Activated T-helper 2 cell treated with anti-CD3 and anti-CD28 coated beads, Interferon-gamma antibody, Interleukin-2, Interleukin-4, amounts not matched to agents 10 μg/mL and 5 μg/mL and 100 μg/mL, durations not matched to agents 14 hours and 24 hours and 36 hours (primary cell): ENCODE results near the gene PDZD4. TPM values are rescaled to one million over a fixed set of nuclear protein-coding genes. Genes with fewer than 3 reads are reported as not detected.

ENCODE experiments used
- DNase-seq: peaks from one replicate; pipeline ENCODE4 v3.0.0; 2021; ENCODE audit warnings: low spot score
- H3K27ac Mint-ChIP-seq: one replicate; pipeline ENCODE4 v1.8.0; 2021; ENCODE audit warnings: mixed read lengths
- H3K27me3 Mint-ChIP-seq: one replicate; pipeline ENCODE4 v1.8.0; 2021; ENCODE audit warnings: low read depth, mixed read lengths
- H3K36me3 Mint-ChIP-seq: one replicate; pipeline ENCODE4 v1.8.0; 2021; ENCODE audit warnings: low read depth, mixed read lengths
- H3K4me1 Mint-ChIP-seq: one replicate; pipeline ENCODE4 v1.8.0; 2021; ENCODE audit warnings: low read depth, mixed read lengths
- H3K4me3 Mint-ChIP-seq: one replicate; pipeline ENCODE4 v1.8.0; 2021; ENCODE audit warnings: low read depth, mild to moderate bottlenecking, moderate library complexity, mixed read lengths
- H3K9me3 Mint-ChIP-seq: one replicate; pipeline ENCODE4 v1.8.0; 2021; ENCODE audit warnings: mixed read lengths
- intact Hi-C: fragments of 100-400 bp; cut with micrococcal nuclease; formaldehyde crosslinking; loops from one replicate; pipeline ENCODE4 v1.15.1; 2023
- total RNA-seq: library from RNA; stranded (reverse); gene quantifications from 2 replicates; pipeline ENCODE4 v1.2.3, GENCODE V29; 2022

Gene PDZD4
- total RNA-seq, 1 donor from 2014 or later = 0.91 TPM

- Mint-ChIP-seq H3K27ac (no peak overlapping the region), H3K27me3 (peaks cover 8% of the 10 kb centered on the region), H3K36me3 (no peaks in the 10 kb centered on the region), H3K9me3 (no peaks in the 10 kb centered on the region), H3K4me1 (no peaks in the 10 kb centered on the region), H3K4me3 (no peak overlapping the region)
- intact Hi-C loops = no loop called here
- no peak for DNase-seq
Observed at GRCh38 chrX:153871946-153872878, 41.9 kb upstream of the PDZD4 start.

- H3K27ac Mint-ChIP-seq = no peak overlapping the region
- H3K27me3 Mint-ChIP-seq = peaks cover 8% of the 10 kb centered on the region
- H3K4me3 Mint-ChIP-seq = no peak overlapping the region
- no peaks in the 10 kb centered on the region for H3K36me3 Mint-ChIP-seq
- DNase-seq = no peak
- no peaks in the 10 kb centered on the region for H3K9me3 Mint-ChIP-seq
- intact Hi-C loops = no loop called here
- H3K4me1 Mint-ChIP-seq = no peaks in the 10 kb centered on the region
Observed at GRCh38 chrX:153871451-153871850, 41.1 kb upstream of the PDZD4 start.

- Mint-ChIP-seq H3K36me3 (no peaks in the 10 kb centered on the region), H3K4me1 (no peaks in the 10 kb centered on the region), H3K9me3 (no peaks in the 10 kb centered on the region), H3K27ac (no peak overlapping the region), H3K4me3 (no peak overlapping the region), H3K27me3 (peaks cover 3% of the 10 kb centered on the region)
- no peak for DNase-seq
- intact Hi-C loops = no loop called here
Observed at GRCh38 chrX:153870791-153871360, 40.5 kb upstream of the PDZD4 start.

GRCh38 chrX:153870288-153870690 lies 39.9 kb upstream of the PDZD4 start:
- peaks cover 3% of the 10 kb centered on the region for H3K27me3 Mint-ChIP-seq
- no peaks in the 10 kb centered on the region for H3K36me3 Mint-ChIP-seq
- no peaks in the 10 kb centered on the region for H3K4me1 Mint-ChIP-seq
- H3K4me3 Mint-ChIP-seq = no peak overlapping the region
- H3K27ac Mint-ChIP-seq = no peak overlapping the region
- H3K9me3 Mint-ChIP-seq = no peaks in the 10 kb centered on the region
- DNase-seq = no peak
- intact Hi-C loops = no loop called here

GRCh38 chrX:153869473-153870287 lies 39.3 kb upstream of the PDZD4 start:
- no peaks in the 10 kb centered on the region for H3K4me1 Mint-ChIP-seq
- H3K36me3 Mint-ChIP-seq = no peaks in the 10 kb centered on the region
- intact Hi-C loops = no loop called here
- no peak overlapping the region for H3K4me3 Mint-ChIP-seq
- H3K27ac Mint-ChIP-seq = no peak overlapping the region
- no peak for DNase-seq
- H3K9me3 Mint-ChIP-seq = no peaks in the 10 kb centered on the region
- peaks cover under 1% of the 10 kb centered on the region for H3K27me3 Mint-ChIP-seq

GRCh38 chrX:153868576-153869472 lies 38.5 kb upstream of the PDZD4 start:
- Mint-ChIP-seq H3K27ac (no peak overlapping the region), H3K4me1 (no peaks in the 10 kb centered on the region), H3K9me3 (no peaks in the 10 kb centered on the region)

GRCh38 chrX:153867671-153868070 lies 37.3 kb upstream of the PDZD4 start:
- H3K4me1 Mint-ChIP-seq = no peaks in the 10 kb centered on the region
- no peak overlapping the region for H3K4me3 Mint-ChIP-seq
- H3K27me3 Mint-ChIP-seq = no peaks in the 10 kb centered on the region
- intact Hi-C loops = no loop called here
- no peaks in the 10 kb centered on the region for H3K9me3 Mint-ChIP-seq
- H3K27ac Mint-ChIP-seq = no peak overlapping the region
- H3K36me3 Mint-ChIP-seq = no peaks in the 10 kb centered on the region
- DNase-seq = no peak

More at GRCh38 chrX:153868576-153869472, 38.5 kb upstream of the PDZD4 start:
- Mint-ChIP-seq H3K27me3 (no peaks in the 10 kb centered on the region), H3K4me3 (no peak overlapping the region), H3K36me3 (no peaks in the 10 kb centered on the region)
- no peak for DNase-seq
- intact Hi-C loops = no loop called here

GRCh38 chrX:153867139-153867538 lies 36.8 kb upstream of the PDZD4 start:
- H3K4me3 Mint-ChIP-seq = no peak overlapping the region
- intact Hi-C loops = no loop called here
- no peaks in the 10 kb centered on the region for H3K9me3 Mint-ChIP-seq
- H3K27me3 Mint-ChIP-seq = no peaks in the 10 kb centered on the region
- H3K27ac Mint-ChIP-seq = no peak overlapping the region
- no peak for DNase-seq
- H3K4me1 Mint-ChIP-seq = no peaks in the 10 kb centered on the region
- H3K36me3 Mint-ChIP-seq = no peaks in the 10 kb centered on the region

GRCh38 chrX:153866302-153867019 lies 36.1 kb upstream of the PDZD4 start:
- no peak for DNase-seq
- Mint-ChIP-seq H3K36me3 (no peaks in the 10 kb centered on the region), H3K27me3 (no peaks in the 10 kb centered on the region), H3K4me3 (no peak overlapping the region), H3K27ac (no peak overlapping the region), H3K4me1 (no peaks in the 10 kb centered on the region), H3K9me3 (no peaks in the 10 kb centered on the region)
- intact Hi-C loops = no loop called here

GRCh38 chrX:153865685-153866084 lies 35.3 kb upstream of the PDZD4 start:
- H3K27ac Mint-ChIP-seq = no peak overlapping the region
- no peaks in the 10 kb centered on the region for H3K36me3 Mint-ChIP-seq
- intact Hi-C loops = no loop called here
- DNase-seq = no peak
- no peaks in the 10 kb centered on the region for H3K4me1 Mint-ChIP-seq
- no peak overlapping the region for H3K4me3 Mint-ChIP-seq
- no peaks in the 10 kb centered on the region for H3K27me3 Mint-ChIP-seq
- no peaks in the 10 kb centered on the region for H3K9me3 Mint-ChIP-seq

GRCh38 chrX:153865321-153865580 lies 34.9 kb upstream of the PDZD4 start:
- intact Hi-C loops = no loop called here
- no peaks in the 10 kb centered on the region for H3K4me1 Mint-ChIP-seq
- no peak overlapping the region for H3K27ac Mint-ChIP-seq
- H3K36me3 Mint-ChIP-seq = no peaks in the 10 kb centered on the region
- no peak overlapping the region for H3K4me3 Mint-ChIP-seq
- DNase-seq = no peak
- H3K9me3 Mint-ChIP-seq = no peaks in the 10 kb centered on the region
- H3K27me3 Mint-ChIP-seq = no peaks in the 10 kb centered on the region
